RWPE1 (cell line): Measurements from ENCODE around the gene TAF5L.

Experiments
- CTCF ChIA-PET: fragments of 350-600 bp; sonication (Branson Sonifier 250); formaldehyde crosslinking; extraction: SDS; loops from one replicate; lab custom pipeline; 2021; lab: Yijun Ruan, JAX
- POLR2A ChIA-PET: fragments of 400-600 bp; formaldehyde crosslinking; extraction: SDS; loops from one replicate; lab custom pipeline; 2020; ENCODE audit warnings: antibody characterized with exemption; ENCODE audit not compliant: low non-redundant PET; lab: Yijun Ruan, JAX
- DNase-seq: peaks from one replicate; pipeline ENCODE4 v3.0.0; 2012; ENCODE audit warnings: low spot score
- H3K27ac ChIP-seq: fragments of 450-650 bp; 2 replicates; pipeline ENCODE4 v1.5.1; 2017
- TF ChIP-seq, protein P1 (sequence below): fragments of 450-650 bp; conservative IDR thresholded peaks from 2 replicates; pipeline ENCODE4 v1.5.1; 2017; ENCODE audit warnings: low read depth, mild to moderate bottlenecking

TAF5L gene

DNA sequence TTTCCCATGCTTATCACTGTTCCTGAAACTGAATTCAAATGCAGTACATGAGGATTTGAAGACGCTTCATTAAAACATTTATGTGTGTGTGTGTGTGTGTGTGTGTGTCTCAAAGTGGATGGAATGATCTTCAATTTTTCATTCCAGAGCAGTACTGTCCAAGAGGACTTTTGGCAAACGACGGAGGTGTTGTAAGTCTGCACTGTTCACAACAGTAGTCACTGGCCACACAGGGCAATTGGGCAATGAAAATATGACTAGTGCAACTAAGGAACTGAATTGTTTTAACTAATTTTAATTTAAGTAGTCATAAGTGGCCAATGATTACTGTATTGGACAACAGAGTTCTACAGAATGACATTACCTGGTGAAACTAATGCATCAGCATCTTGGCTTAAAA is 5.0 kb downstream of the TAF5L start:
- no peak for DNase-seq
- ChIA-PET POLR2A (no interaction called here), CTCF (no interaction called here)
- TF ChIP-seq, protein P1, sequence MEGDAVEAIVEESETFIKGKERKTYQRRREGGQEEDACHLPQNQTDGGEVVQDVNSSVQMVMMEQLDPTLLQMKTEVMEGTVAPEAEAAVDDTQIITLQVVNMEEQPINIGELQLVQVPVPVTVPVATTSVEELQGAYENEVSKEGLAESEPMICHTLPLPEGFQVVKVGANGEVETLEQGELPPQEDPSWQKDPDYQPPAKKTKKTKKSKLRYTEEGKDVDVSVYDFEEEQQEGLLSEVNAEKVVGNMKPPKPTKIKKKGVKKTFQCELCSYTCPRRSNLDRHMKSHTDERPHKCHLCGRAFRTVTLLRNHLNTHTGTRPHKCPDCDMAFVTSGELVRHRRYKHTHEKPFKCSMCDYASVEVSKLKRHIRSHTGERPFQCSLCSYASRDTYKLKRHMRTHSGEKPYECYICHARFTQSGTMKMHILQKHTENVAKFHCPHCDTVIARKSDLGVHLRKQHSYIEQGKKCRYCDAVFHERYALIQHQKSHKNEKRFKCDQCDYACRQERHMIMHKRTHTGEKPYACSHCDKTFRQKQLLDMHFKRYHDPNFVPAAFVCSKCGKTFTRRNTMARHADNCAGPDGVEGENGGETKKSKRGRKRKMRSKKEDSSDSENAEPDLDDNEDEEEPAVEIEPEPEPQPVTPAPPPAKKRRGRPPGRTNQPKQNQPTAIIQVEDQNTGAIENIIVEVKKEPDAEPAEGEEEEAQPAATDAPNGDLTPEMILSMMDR: no peak
- no peak overlapping the region for H3K27ac ChIP-seq

GRCh38 chr1:229619614-229620013 is 6.3 kb downstream of the TAF5L start:
- H3K27ac ChIP-seq: no peak overlapping the region
- ChIA-PET CTCF (interaction anchor here (0.5 kb wide), 1 partner anchor 684 kb away, joined by 3 read pairs; no protein-coding TSS in a partner anchor), POLR2A (no interaction called here)
- TF ChIP-seq, protein P1: no peak
- no peak for DNase-seq

GRCh38 chr1:229619002-229619401 is 6.9 kb downstream of the TAF5L start:
- no peak overlapping the region for H3K27ac ChIP-seq
- ChIA-PET CTCF (interaction anchor here (0.5 to 0.6 kb wide), 2 partner anchors 685 to 733 kb away, joined by 3 to 4 read pairs; no protein-coding TSS in a partner anchor), POLR2A (no interaction called here)
- no peak for DNase-seq
- TF ChIP-seq, protein P1: no peak

- ChIA-PET CTCF (interaction anchor here (0.7 kb wide), 1 partner anchor 62 kb away, joined by 3 read pairs; no protein-coding TSS in a partner anchor), POLR2A (no interaction called here)
- no peak for DNase-seq
These were observed 8.4 kb downstream of the TAF5L start for GRCh38 chr1:229617351-229618100.

DNA sequence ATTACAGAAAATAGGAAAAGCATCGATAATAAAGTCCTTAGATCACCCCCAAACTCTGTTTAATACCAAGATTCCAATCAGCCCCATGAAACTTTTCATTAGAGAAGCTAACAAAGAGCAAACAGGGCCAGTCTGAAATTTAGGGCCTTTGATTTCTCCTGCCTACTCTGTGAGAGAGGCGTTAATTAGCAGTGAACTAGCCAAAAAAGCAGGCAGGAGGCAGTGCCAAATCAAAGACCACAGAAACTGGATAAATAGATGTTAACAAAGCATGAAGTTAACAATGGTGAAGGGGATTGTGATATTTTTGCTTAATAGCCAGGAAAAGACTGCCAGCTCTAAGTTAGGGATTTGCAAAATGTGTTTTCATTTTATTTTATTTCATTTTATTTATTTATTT is 11.2 kb downstream of the TAF5L start:
- ChIA-PET CTCF (no interaction called here), POLR2A (no interaction called here)
- DNase-seq: no peak
- H3K27ac ChIP-seq: no peak overlapping the region
- TF ChIP-seq, protein P1: no peak

More at GRCh38 chr1:229617351-229618100, 8.4 kb downstream of the TAF5L start:
- no peak overlapping the region for H3K27ac ChIP-seq
- TF ChIP-seq, protein P1: no peak

DNA sequence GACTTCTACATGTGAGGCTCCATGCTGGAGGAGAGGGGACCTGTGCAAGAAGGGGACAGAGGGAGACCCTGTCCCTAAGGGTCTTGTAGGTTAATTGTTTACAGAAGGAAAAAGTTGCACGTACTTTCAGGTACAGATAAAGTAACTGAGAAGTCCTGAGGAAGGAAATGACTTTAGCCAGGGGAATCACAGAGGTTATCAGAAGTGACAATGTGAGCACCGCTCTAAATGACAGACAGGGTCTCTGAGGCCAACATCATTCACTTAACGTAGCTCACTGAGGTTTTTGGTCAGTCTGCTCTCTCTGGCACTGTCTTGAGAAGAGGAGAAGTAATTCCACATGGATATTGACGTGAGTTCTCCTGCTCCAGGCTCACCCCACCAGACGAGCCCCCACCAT is 12.0 kb downstream of the TAF5L start:
- ChIA-PET POLR2A (no interaction called here), CTCF (no interaction called here)
- no peak for DNase-seq
- H3K27ac ChIP-seq: no peak overlapping the region
- TF ChIP-seq, protein P1: no peak
